WTC11 (cell line): ENCODE measurements around the gene IGF2BP3.

ENCODE experiments used
- CTCF ChIP-seq: fragments of 200-600 bp; IDR thresholded peaks from 2 replicates; pipeline ENCODE4 v1.8.0; 2022; ENCODE audit warnings: antibody characterized with exemption
- E2F1 ChIP-seq: sonication (generic); formaldehyde crosslinking; IDR thresholded peaks from 2 replicates; pipeline ENCODE4 v1.8.0; 2022; ENCODE audit warnings: mild to moderate bottlenecking, missing genetic modification reagents
- E2F5 ChIP-seq: sonication (generic); formaldehyde crosslinking; IDR thresholded peaks from 2 replicates; pipeline ENCODE4 v1.8.1; 2022; ENCODE audit warnings: mild to moderate bottlenecking, moderate library complexity, missing genetic modification reagents
- FOXK1 ChIP-seq: sonication (generic); formaldehyde crosslinking; IDR thresholded peaks from 2 replicates; pipeline ENCODE4 v1.8.0; 2022; ENCODE audit warnings: mild to moderate bottlenecking, moderate library complexity, missing genetic modification reagents
- HMGXB4 ChIP-seq: sonication (generic); formaldehyde crosslinking; IDR thresholded peaks from 2 replicates; pipeline ENCODE4 v1.8.1; 2023; ENCODE audit warnings: mild to moderate bottlenecking, moderate library complexity, missing genetic modification reagents
- IRF2 ChIP-seq: sonication (generic); formaldehyde crosslinking; IDR thresholded peaks from 2 replicates; pipeline ENCODE4 v1.8.0; 2022; ENCODE audit warnings: low read depth, missing genetic modification reagents, borderline replicate concordance
- JAZF1 ChIP-seq: fragments of 250-450 bp; sonication (Bioruptor Pico); IDR thresholded peaks from 2 replicates; pipeline ENCODE4 v1.9.0; 2021; ENCODE audit warnings: moderate library complexity, mild to moderate bottlenecking, inconsistent platforms
- SP1 ChIP-seq: sonication (generic); formaldehyde crosslinking; conservative IDR thresholded peaks from 2 replicates; pipeline ENCODE4 v1.8.1; 2022; ENCODE audit warnings: missing genetic modification reagents
- USF1 ChIP-seq: sonication (generic); formaldehyde crosslinking; IDR thresholded peaks from 2 replicates; pipeline ENCODE4 v1.8.0; 2022; ENCODE audit warnings: mild to moderate bottlenecking, missing genetic modification reagents
- USF2 ChIP-seq: sonication (generic); formaldehyde crosslinking; IDR thresholded peaks from 2 replicates; pipeline ENCODE4 v1.8.1; 2023; ENCODE audit warnings: mild to moderate bottlenecking, missing genetic modification reagents, moderate library complexity
- ZNF512 ChIP-seq: sonication (generic); formaldehyde crosslinking; IDR thresholded peaks from 2 replicates; pipeline ENCODE4 v1.8.1; 2022; ENCODE audit warnings: missing genetic modification reagents, borderline replicate concordance
- ZNF671 ChIP-seq: fragments of 250-450 bp; sonication (Bioruptor Pico); IDR thresholded peaks from 2 replicates; pipeline ENCODE4 v1.8.0; 2021; ENCODE audit warnings: mild to moderate bottlenecking

- TF ChIP-seq USF1 (CRISPR knock-in tag) (no peak), CTCF (no peak), IRF2 (CRISPR knock-in tag) (no peak), HMGXB4 (no peak), SP1 (CRISPR knock-in tag) (no peak), ZNF671 (no peak), USF2 (no peak), E2F5 (CRISPR knock-in tag) (no peak), JAZF1 (CRISPR knock-in tag) (no peak), E2F1 (CRISPR knock-in tag) (no peak), ZNF512 (no peak), FOXK1 (CRISPR knock-in tag) (no peak)
Observed at GRCh38 chr7:23292623-23293022, 177.7 kb downstream of the IGF2BP3 start.
